MCF 10A (cell line): ENCODE results near the gene GREB1L. TPM values are rescaled to one million over a fixed set of nuclear protein-coding genes. Genes with fewer than 3 reads are reported as not detected.

Experiments
- BruUV-seq: library from RNA; stranded (reverse); fragments of 400-500 nt; replicated peaks from 2 replicates; lab custom pipeline; 2021; lab: Mats Ljungman, UMichigan
- CTCF ChIA-PET: fragments of 300-600 bp; sonication (Branson Sonifier 250); formaldehyde crosslinking; extraction: SDS; loops from one replicate; lab custom pipeline; 2021; ENCODE audit warnings: antibody characterized with exemption, inconsistent platforms; lab: Yijun Ruan, JAX
- POLR2A ChIA-PET: fragments of 300-600, 350-650 bp; sonication (Branson Sonifier 250); formaldehyde crosslinking; extraction: SDS; loops from one replicate; lab custom pipeline; 2020; ENCODE audit warnings: antibody characterized with exemption, inconsistent platforms; lab: Yijun Ruan, JAX
- DNase-seq: peaks from one replicate; pipeline ENCODE4 v3.0.0-alpha.2; 2018; ENCODE audit not compliant: unreplicated experiment
- H3K27ac Mint-ChIP-seq: one replicate; pipeline ENCODE4 v1.8.0; 2022; ENCODE audit warnings: mild to moderate bottlenecking, low read depth, mixed read lengths; ENCODE audit not compliant: unreplicated experiment
- H3K27me3 Mint-ChIP-seq: one replicate; pipeline ENCODE4 v1.8.0; 2022; ENCODE audit warnings: mixed read lengths; ENCODE audit not compliant: insufficient read depth, unreplicated experiment
- H3K36me3 Mint-ChIP-seq: one replicate; pipeline ENCODE4 v1.8.0; 2022; ENCODE audit warnings: mild to moderate bottlenecking, moderate library complexity, mixed read lengths; ENCODE audit not compliant: insufficient read depth, unreplicated experiment
- H3K4me1 Mint-ChIP-seq: one replicate; pipeline ENCODE4 v1.8.0; 2022; ENCODE audit warnings: mixed read lengths; ENCODE audit not compliant: insufficient read depth, unreplicated experiment
- H3K4me3 Mint-ChIP-seq: one replicate; pipeline ENCODE4 v1.8.0; 2022; ENCODE audit warnings: mild to moderate bottlenecking, moderate library complexity, mixed read lengths; ENCODE audit not compliant: unreplicated experiment
- H3K9me3 Mint-ChIP-seq: one replicate; pipeline ENCODE4 v1.8.0; 2022; ENCODE audit warnings: mixed read lengths; ENCODE audit not compliant: unreplicated experiment
- CTCF ChIP-seq: fragments of 200-600 bp; IDR thresholded peaks from one replicate; pipeline ENCODE4 v1.8.0; 2022; ENCODE audit warnings: antibody characterized with exemption, mild to moderate bottlenecking; ENCODE audit not compliant: unreplicated experiment
- intact Hi-C: fragments of 100-400 bp; cut with micrococcal nuclease; formaldehyde crosslinking; loops from 2 replicates; pipeline ENCODE4 v1.14.1; 2022
- total RNA-seq: library from RNA; stranded (reverse); gene quantifications from 2 replicates; pipeline ENCODE4 v1.2.3, GENCODE V29; 2022

GREB1L gene
- total RNA-seq, 1 experiment from 2014 or later = 9.4 TPM

- Mint-ChIP-seq H3K4me1 (peaks cover 15% of the 10 kb centered on the region), H3K27ac (no peak overlapping the region), H3K9me3 (no peaks in the 10 kb centered on the region), H3K36me3 (no peaks in the 10 kb centered on the region), H3K4me3 (no peak overlapping the region), H3K27me3 (no peaks in the 10 kb centered on the region)
- intact Hi-C loops = no loop called here
- CTCF ChIA-PET = interaction anchor here (0.7 to 1.7 kb wide), 2 partner anchors 58 to 199 kb away, joined by 3 to 7 read pairs; no protein-coding TSS in a partner anchor
- no peak for DNase-seq
- POLR2A ChIA-PET = interaction anchor here (1.0 kb wide), 1 partner anchor 11 kb away, joined by 6 read pairs; no protein-coding TSS in a partner anchor
- TF ChIP-seq CTCF = no peak
- no TSS peak for BruUV-seq
Measured at GRCh38 chr18:21386523-21387240, 144.7 kb downstream of the GREB1L start.

GRCh38 chr18:21387886-21388285 lies 145.9 kb downstream of the GREB1L start:
- intact Hi-C loops = no loop called here
- ChIA-PET POLR2A (interaction anchor here (0.9 kb wide), 1 partner anchor 45 kb away, joined by 3 read pairs; no protein-coding TSS in a partner anchor), CTCF (interaction anchor here (0.9 to 1.7 kb wide), 3 partner anchors 9 to 57 kb away, joined by 3 to 7 read pairs (median 5); no protein-coding TSS in a partner anchor)
- H3K9me3 Mint-ChIP-seq = no peaks in the 10 kb centered on the region
- no peaks in the 10 kb centered on the region for H3K27me3 Mint-ChIP-seq
- H3K27ac Mint-ChIP-seq = no peak overlapping the region
- H3K4me3 Mint-ChIP-seq = no peak overlapping the region
- no TSS peak for BruUV-seq
- no peak for TF ChIP-seq CTCF
- peaks cover 16% of the 10 kb centered on the region for H3K4me1 Mint-ChIP-seq
- no peaks in the 10 kb centered on the region for H3K36me3 Mint-ChIP-seq
- DNase-seq = no peak

- H3K27ac Mint-ChIP-seq = no peak overlapping the region
- CTCF ChIA-PET = interaction anchor here (0.6 to 0.7 kb wide), 2 partner anchors 84 to 198 kb away, joined by 3 to 4 read pairs; no protein-coding TSS in a partner anchor
- intact Hi-C loops = loop anchor here (1.0 kb wide), 1 partner anchor 55 kb away; no protein-coding TSS in a partner anchor
Measured at GRCh38 chr18:21389283-21389682, 147.3 kb downstream of the GREB1L start.

More at GRCh38 chr18:21389283-21389682, 147.3 kb downstream of the GREB1L start:
- no peak for DNase-seq
- Mint-ChIP-seq H3K36me3 (no peaks in the 10 kb centered on the region), H3K4me3 (no peak overlapping the region), H3K9me3 (no peaks in the 10 kb centered on the region), H3K27me3 (no peaks in the 10 kb centered on the region), H3K4me1 (peaks cover 16% of the 10 kb centered on the region)
- no TSS peak for BruUV-seq
- POLR2A ChIA-PET = no interaction called here
- peak; percentile 20 for TF ChIP-seq CTCF
